Muscle of leg (tissue), 11 donors: ENCODE data around the gene RALGAPA1. TPM values are rescaled to one million over a fixed set of nuclear protein-coding genes. Genes with fewer than 3 reads are reported as not detected.
A peak's percentile ranks its signal among the peaks of the same experiment; 100 is the strongest.
"Not testable (repeated sequence)": the region's sequence is repeated elsewhere in the genome, so short reads cannot be mapped to it uniquely, and the experiment has no call there.

ENCODE experiments used
- DNase-seq: peaks from one replicate; pipeline ENCODE4 v3.0.0; 2013
- H3K27ac ChIP-seq: one replicate; pipeline ENCODE4 v1.5.1; 2013; ENCODE audit warnings: mild to moderate bottlenecking, low read length, control low read depth
- H3K27me3 ChIP-seq: one replicate; pipeline ENCODE4 v1.6.1; 2013; ENCODE audit warnings: low read length; ENCODE audit not compliant: control insufficient read depth, insufficient read depth
- H3K36me3 ChIP-seq: one replicate; pipeline ENCODE4 v1.6.1; 2013; ENCODE audit warnings: low read length; ENCODE audit not compliant: control insufficient read depth, insufficient read depth
- H3K4me1 ChIP-seq: one replicate; pipeline ENCODE4 v1.6.1; 2013; ENCODE audit warnings: low read length; ENCODE audit not compliant: control insufficient read depth, insufficient read depth
- H3K4me3 ChIP-seq: one replicate; pipeline ENCODE4 v1.5.1; 2013; ENCODE audit warnings: low read length, control low read depth
- H3K9me3 ChIP-seq: replicated peaks from 2 replicates; pipeline ENCODE4 v1.6.1; 2013; ENCODE audit warnings: low read depth, low read length; ENCODE audit not compliant: control insufficient read depth
- WGBS: methylation state at CpG from one replicate; pipeline ENCODE4 v1.1.5; 2013; ENCODE audit warnings: missing lambda C conversion rate; ENCODE audit not compliant: insufficient coverage; 5-methylcytosine and 5-hydroxymethylcytosine counted together
- polyA plus RNA-seq, 8 donors: library from polyadenylated mRNA; unstranded; fragments of 120-200 nt; gene quantifications; one replicate each; pipeline versions ENCODE4 v1.2.1 to v1.2.3, GENCODE V29; 2013; ENCODE audit warnings: inconsistent platforms in 1 of 8, low replicate concordance in 1 of 8; ENCODE audit not compliant: insufficient read length in 8 of 8, insufficient read depth in 1 of 8
- total RNA-seq: library from RNA; stranded (reverse); fragments of 120-200 nt; gene quantifications from one replicate; pipeline ENCODE4 v1.2.4, GENCODE V29; 2013

Gene RALGAPA1
- total and polyA plus RNA-seq, 9 donors, result 20.0 to 46.0 (median 23.8) TPM

- H3K36me3 ChIP-seq, result peaks cover 20% of the 10 kb centered on the region
- WGBS, result no CpG with 5 or more reads among the region's 1 CpG
Observed at GRCh38 chr14:35687335-35687939, 121.7 kb downstream of the RALGAPA1 start.

GRCh38 chr14:35683688-35684087 is 125.4 kb downstream of the RALGAPA1 start:
- WGBS, result no CpG with 5 or more reads among the region's 4 CpGs
- DNase-seq, result not testable (repeated sequence)

More at GRCh38 chr14:35687335-35687939, 121.7 kb downstream of the RALGAPA1 start:
- H3K27ac ChIP-seq, result no peak overlapping the region
- DNase-seq, result peak; percentile 42
- no peak overlapping the region for H3K4me3 ChIP-seq
- no peaks in the 10 kb centered on the region for H3K4me1 ChIP-seq
- H3K27me3 ChIP-seq, result no peaks in the 10 kb centered on the region
- no peaks in the 10 kb centered on the region for H3K9me3 ChIP-seq

GRCh38 chr14:35682802-35683201 is 126.3 kb downstream of the RALGAPA1 start:
- DNase-seq, result no peak
- Histone ChIP-seq H3K27me3 (no peaks in the 10 kb centered on the region), H3K27ac (no peak overlapping the region), H3K4me3 (no peak overlapping the region), H3K9me3 (no peaks in the 10 kb centered on the region), H3K4me1 (no peaks in the 10 kb centered on the region), H3K36me3 (peaks cover 5% of the 10 kb centered on the region)
- no CpG with 5 or more reads among the region's 2 CpGs for WGBS

More at GRCh38 chr14:35683688-35684087, 125.4 kb downstream of the RALGAPA1 start:
- H3K4me1 ChIP-seq, H3K27me3 ChIP-seq, H3K9me3 ChIP-seq, H3K4me3 ChIP-seq, H3K27ac ChIP-seq: not testable (repeated sequence)
- H3K36me3 ChIP-seq, result peaks cover 11% of the 10 kb centered on the region

- Histone ChIP-seq H3K27me3 (no peaks in the 10 kb centered on the region), H3K4me3 (no peak overlapping the region), H3K9me3 (no peaks in the 10 kb centered on the region), H3K36me3 (peaks cover 7% of the 10 kb centered on the region), H3K27ac (no peak overlapping the region), H3K4me1 (no peaks in the 10 kb centered on the region)
- peak; percentile 16 for DNase-seq
- 89% methylated on average over 1 of the region's 1 CpG for WGBS
Observed at GRCh38 chr14:35678403-35679028, 130.6 kb downstream of the RALGAPA1 start.

- H3K9me3 ChIP-seq, result no peaks in the 10 kb centered on the region
- no peak overlapping the region for H3K4me3 ChIP-seq
- no peaks in the 10 kb centered on the region for H3K27me3 ChIP-seq
- no peak overlapping the region for H3K27ac ChIP-seq
- WGBS, result 86% methylated on average over 1 of the region's 3 CpGs
- H3K36me3 ChIP-seq, result no peaks in the 10 kb centered on the region
- H3K4me1 ChIP-seq, result no peaks in the 10 kb centered on the region
- DNase-seq, result no peak
Observed at GRCh38 chr14:35669782-35670181, 139.3 kb downstream of the RALGAPA1 start.

- Histone ChIP-seq H3K27me3 (no peaks in the 10 kb centered on the region), H3K4me1 (no peaks in the 10 kb centered on the region), H3K4me3 (no peak overlapping the region), H3K9me3 (no peaks in the 10 kb centered on the region), H3K36me3 (peaks cover 4% of the 10 kb centered on the region), H3K27ac (no peak overlapping the region)
- DNase-seq, result no peak
Observed at GRCh38 chr14:35666429-35667043, 142.6 kb downstream of the RALGAPA1 start.

- Histone ChIP-seq H3K9me3 (no peaks in the 10 kb centered on the region), H3K27me3 (no peaks in the 10 kb centered on the region), H3K4me3 (no peak overlapping the region), H3K4me1 (no peaks in the 10 kb centered on the region), H3K36me3 (peaks cover 4% of the 10 kb centered on the region), H3K27ac (no peak overlapping the region)
- DNase-seq, result no peak
- WGBS, result no CpG with 5 or more reads among the region's 3 CpGs
Observed at GRCh38 chr14:35661875-35662274, 147.2 kb downstream of the RALGAPA1 start.

GRCh38 chr14:35653045-35653444 is 156.1 kb downstream of the RALGAPA1 start:
- H3K4me1 ChIP-seq, result no peaks in the 10 kb centered on the region
- no peak overlapping the region for H3K4me3 ChIP-seq
- no peak for DNase-seq
- no peaks in the 10 kb centered on the region for H3K27me3 ChIP-seq
- no peaks in the 10 kb centered on the region for H3K9me3 ChIP-seq
- WGBS, result 91% methylated on average over 1 of the region's 1 CpG
- H3K27ac ChIP-seq, result no peak overlapping the region
- H3K36me3 ChIP-seq, result peaks cover 10% of the 10 kb centered on the region

- H3K9me3 ChIP-seq, result peaks cover 7% of the 10 kb centered on the region
- no peak overlapping the region for H3K4me3 ChIP-seq
- no peak overlapping the region for H3K27ac ChIP-seq
- H3K36me3 ChIP-seq, result peaks cover 15% of the 10 kb centered on the region
- DNase-seq, result no peak
- H3K4me1 ChIP-seq, result no peaks in the 10 kb centered on the region
- H3K27me3 ChIP-seq, result no peaks in the 10 kb centered on the region
Observed at GRCh38 chr14:35643513-35643912, 165.6 kb downstream of the RALGAPA1 start.

GRCh38 chr14:35637851-35638250 is 171.2 kb downstream of the RALGAPA1 start:
- Histone ChIP-seq H3K27ac (no peak overlapping the region), H3K4me3 (no peak overlapping the region), H3K36me3 (no peaks in the 10 kb centered on the region), H3K27me3 (no peaks in the 10 kb centered on the region), H3K9me3 (peaks cover 4% of the 10 kb centered on the region), H3K4me1 (no peaks in the 10 kb centered on the region)
- WGBS, result no CpG with 5 or more reads among the region's 2 CpGs
- DNase-seq, result no peak
